Activated naive CD8-positive, alpha-beta T cell treated with anti-CD3 and anti-CD28 coated beads for 36 hours (primary cell): ENCODE results near the gene MFSD6. TPM values are rescaled to one million over a fixed set of nuclear protein-coding genes. Genes with fewer than 3 reads are reported as not detected.
"Not testable (repeated sequence)": the region's sequence is repeated elsewhere in the genome, so short reads cannot be mapped to it uniquely, and the experiment has no call there.

ENCODE experiments used
- DNase-seq: peaks from one replicate; pipeline ENCODE4 v3.0.0; 2021
- H3K27ac Mint-ChIP-seq: one replicate; pipeline ENCODE4 v1.8.0; 2022; ENCODE audit warnings: mild to moderate bottlenecking, moderate library complexity, mixed read lengths
- H3K27me3 Mint-ChIP-seq: one replicate; pipeline ENCODE4 v1.8.0; 2022; ENCODE audit warnings: mild to moderate bottlenecking, mixed read lengths
- H3K36me3 Mint-ChIP-seq: one replicate; pipeline ENCODE4 v1.8.0; 2021; ENCODE audit warnings: mild to moderate bottlenecking, mixed read lengths
- H3K4me1 Mint-ChIP-seq: one replicate; pipeline ENCODE4 v1.8.0; 2021; ENCODE audit warnings: mixed read lengths
- H3K4me3 Mint-ChIP-seq: one replicate; pipeline ENCODE4 v1.8.0; 2022; ENCODE audit warnings: mild to moderate bottlenecking, moderate library complexity, mixed read lengths
- H3K9me3 Mint-ChIP-seq: one replicate; pipeline ENCODE4 v1.8.0; 2022; ENCODE audit warnings: mixed read lengths
- total RNA-seq, 2 experiments: library from RNA; stranded (reverse); gene quantifications; one replicate each; pipeline ENCODE4 v1.2.3, GENCODE V29; 2021

The MFSD6 gene
- 10 to 100 TPM; 45.6 to 51.1 TPM for total RNA-seq

DNA sequence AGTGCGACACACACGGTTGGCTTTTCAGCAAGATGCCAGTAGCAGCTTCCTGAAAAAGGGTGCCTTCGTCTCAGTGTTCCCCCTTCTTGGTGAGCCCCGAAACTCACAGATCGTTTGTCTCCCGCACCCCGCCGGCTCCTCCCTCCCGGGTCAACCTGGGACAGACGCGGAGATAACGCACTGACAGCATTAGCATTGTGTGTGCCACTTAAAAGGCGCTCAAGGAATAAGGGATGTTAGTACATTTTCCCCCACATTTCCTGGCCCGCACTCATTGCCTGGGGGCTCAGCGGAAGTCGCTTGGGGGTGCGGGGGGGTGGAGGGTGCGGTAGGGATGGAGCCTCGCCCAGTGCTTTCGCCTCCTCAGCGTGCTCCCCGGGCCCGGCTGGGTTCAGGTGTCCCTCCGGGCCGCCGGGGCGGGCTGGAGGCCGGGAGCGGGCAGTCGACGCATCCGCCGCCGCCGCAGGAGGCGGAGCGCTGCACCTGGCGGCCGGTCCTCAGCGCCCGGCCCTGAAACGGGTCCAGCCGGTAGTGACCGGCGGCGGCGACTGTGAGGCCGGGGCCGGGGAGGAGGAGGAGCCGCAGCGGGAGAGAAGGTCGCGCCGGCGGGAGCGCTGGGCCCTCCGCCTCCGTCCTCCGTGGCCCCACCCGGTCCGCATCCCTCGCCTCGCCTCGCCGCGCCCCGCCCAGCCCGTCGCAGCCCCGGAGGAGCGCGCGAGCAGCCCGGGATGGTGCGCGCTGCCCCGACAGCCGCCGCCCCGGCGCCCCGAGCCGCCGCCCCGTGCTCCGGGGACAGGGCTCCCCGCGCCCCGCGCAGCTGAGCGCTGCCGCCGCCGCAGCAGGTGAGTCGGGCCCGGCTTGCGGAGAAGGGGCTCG is at the start of gene MFSD6:
TSS of gene MFSD6 (plus strand) at position 694 of the 876 bp plus-strand sequence. CDS start 27,675 bp downstream, outside the sequence.
- Mint-ChIP-seq H3K9me3 (no peaks in the 10 kb centered on the region), H3K36me3 (peaks cover 3% of the 10 kb centered on the region), H3K27ac (peak within 1 kb of the TSS; percentile 90), H3K27me3 (no peaks in the 10 kb centered on the region), H3K4me1 (peaks cover 35% of the 10 kb centered on the region), H3K4me3 (peak within 1 kb of the TSS; percentile 86)
- peak; percentile 68 for DNase-seq

DNA sequence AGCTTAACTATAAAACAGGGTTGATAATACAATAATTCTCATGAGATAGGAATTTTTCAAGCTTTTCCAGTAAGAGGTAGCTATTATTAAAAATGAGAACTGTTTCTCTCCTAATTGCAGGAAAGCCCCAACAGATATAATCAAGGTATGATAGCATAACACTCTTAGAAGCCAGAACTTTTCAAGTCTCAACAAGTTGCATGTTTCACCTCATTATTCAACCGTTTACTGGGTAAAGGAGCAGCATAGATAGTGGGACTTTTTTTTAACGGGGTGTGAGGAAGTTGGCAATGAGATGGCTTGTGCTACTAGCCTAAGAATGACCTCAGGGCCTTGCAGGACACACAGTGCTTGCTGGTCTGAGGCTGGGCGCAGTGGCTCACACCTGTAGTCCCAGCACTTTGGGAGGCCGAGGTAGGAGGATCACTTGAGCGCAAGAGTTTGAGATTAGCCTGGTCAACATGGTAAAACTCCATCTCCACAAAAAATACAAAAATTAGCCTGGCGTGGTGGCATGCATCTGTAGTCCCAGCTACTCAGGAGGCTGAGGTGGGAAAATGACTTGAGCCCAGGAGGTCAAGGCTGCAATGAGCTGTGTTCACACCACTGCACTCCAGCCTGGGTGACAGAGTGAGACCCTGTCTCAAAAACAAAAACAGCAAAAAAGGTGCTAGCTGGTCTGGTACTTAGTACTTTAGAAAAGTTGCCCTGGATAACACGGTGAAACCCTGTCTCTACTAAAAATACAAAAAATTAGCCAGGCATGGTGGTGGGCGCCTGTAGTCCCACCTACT is 49.3 kb upstream of the MFSD6 start:
- peak overlapping the region; percentile 29 for H3K27ac Mint-ChIP-seq
- not testable (repeated sequence) for H3K36me3 Mint-ChIP-seq, DNase-seq, H3K27me3 Mint-ChIP-seq, H3K4me3 Mint-ChIP-seq, H3K9me3 Mint-ChIP-seq
- H3K4me1 Mint-ChIP-seq: peaks cover 27% of the 10 kb centered on the region

DNA sequence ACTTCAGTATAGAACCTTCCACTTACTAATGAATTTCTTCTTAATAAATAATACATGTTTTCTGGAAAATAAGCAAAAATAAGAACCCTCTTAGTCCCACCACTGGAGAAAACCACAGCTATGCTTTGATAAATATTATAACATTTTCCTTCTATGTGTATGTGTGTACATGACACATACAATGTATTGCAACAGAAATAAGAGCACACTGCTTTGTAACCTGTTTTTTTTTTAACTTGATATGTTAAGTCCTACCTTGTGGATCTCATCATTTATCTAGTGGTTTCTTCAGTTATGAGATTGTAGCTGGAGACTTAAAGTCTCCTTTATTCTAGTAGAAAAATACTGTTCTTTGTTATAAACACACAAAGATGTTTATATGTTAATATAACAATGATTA is 47.6 kb upstream of the MFSD6 start:
- no peaks in the 10 kb centered on the region for H3K36me3 Mint-ChIP-seq
- no peaks in the 10 kb centered on the region for H3K27me3 Mint-ChIP-seq
- H3K4me1 Mint-ChIP-seq: peaks cover 27% of the 10 kb centered on the region
- peak overlapping the region; percentile 84 for H3K4me3 Mint-ChIP-seq
- H3K9me3 Mint-ChIP-seq: no peaks in the 10 kb centered on the region
- H3K27ac Mint-ChIP-seq: peak overlapping the region; percentile 82
- no peak for DNase-seq

DNA sequence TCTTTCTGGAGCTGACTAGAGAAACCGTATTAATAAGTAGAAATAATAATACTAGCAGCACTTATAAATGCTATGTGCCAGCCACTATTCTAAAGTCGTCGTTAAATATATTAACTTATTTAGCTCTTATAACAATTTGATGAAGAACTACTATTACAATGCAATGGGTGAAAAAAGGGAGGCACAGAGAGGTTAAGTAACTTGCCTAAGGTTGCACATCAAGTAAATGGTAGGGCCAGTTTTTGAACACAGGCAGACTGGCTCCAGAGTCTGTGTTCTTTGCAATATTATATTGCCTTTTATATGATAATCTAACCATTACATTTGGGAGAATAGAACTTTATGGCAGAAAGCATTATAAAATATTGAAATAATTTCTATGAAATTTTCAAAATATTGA is 47.2 kb upstream of the MFSD6 start:
- DNase-seq: no peak
- no peak overlapping the region for H3K4me3 Mint-ChIP-seq
- H3K27ac Mint-ChIP-seq: no peak overlapping the region
- H3K4me1 Mint-ChIP-seq: peaks cover 27% of the 10 kb centered on the region
- no peaks in the 10 kb centered on the region for H3K9me3 Mint-ChIP-seq
- H3K27me3 Mint-ChIP-seq: no peaks in the 10 kb centered on the region
- H3K36me3 Mint-ChIP-seq: no peaks in the 10 kb centered on the region

DNA sequence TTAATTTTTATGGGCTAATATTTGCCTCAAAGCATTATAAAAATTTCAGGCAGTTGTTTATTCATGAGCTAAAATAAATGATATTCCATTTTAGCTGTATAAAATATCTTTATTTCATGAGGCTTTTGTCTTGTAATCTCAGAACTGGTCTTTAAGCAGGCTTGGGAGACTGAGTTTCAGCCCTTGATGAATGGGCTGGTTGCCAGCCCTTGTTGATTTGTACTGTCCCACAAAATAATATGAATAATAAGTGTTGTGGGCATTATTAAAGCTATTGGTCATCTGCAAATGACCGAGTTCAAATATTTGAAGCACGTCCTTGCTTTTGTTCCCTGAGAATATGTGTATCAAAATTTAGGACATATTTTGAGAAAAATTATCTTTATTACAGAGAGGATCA is 46.6 kb upstream of the MFSD6 start:
- Mint-ChIP-seq H3K9me3 (no peaks in the 10 kb centered on the region), H3K36me3 (no peaks in the 10 kb centered on the region), H3K4me3 (no peak overlapping the region), H3K27me3 (no peaks in the 10 kb centered on the region), H3K27ac (no peak overlapping the region), H3K4me1 (peaks cover 27% of the 10 kb centered on the region)
- DNase-seq: no peak

DNA sequence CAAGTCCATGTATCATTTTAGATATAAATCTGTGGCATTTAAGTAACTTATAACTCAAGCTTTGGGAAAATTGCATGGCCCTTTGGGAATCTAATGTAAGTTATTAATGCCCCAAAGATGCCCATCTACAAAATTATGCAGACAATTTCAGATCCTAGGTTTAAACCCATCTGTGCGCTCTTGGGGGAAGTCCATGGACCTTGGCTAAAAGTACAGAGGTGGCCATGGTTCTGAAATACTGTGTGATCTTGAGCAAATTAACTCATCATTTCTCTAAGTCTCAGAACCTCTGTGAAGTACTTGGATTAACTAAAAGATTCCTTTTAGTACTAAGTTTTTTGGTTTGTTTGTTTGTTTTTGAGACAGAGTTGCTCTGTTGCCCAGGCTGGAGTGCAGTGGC is 45.3 kb upstream of the MFSD6 start:
- no peaks in the 10 kb centered on the region for H3K36me3 Mint-ChIP-seq
- H3K27ac Mint-ChIP-seq: no peak overlapping the region
- H3K27me3 Mint-ChIP-seq: no peaks in the 10 kb centered on the region
- H3K9me3 Mint-ChIP-seq: no peaks in the 10 kb centered on the region
- H3K4me1 Mint-ChIP-seq: peaks cover 27% of the 10 kb centered on the region
- H3K4me3 Mint-ChIP-seq: no peak overlapping the region
- no peak for DNase-seq

DNA sequence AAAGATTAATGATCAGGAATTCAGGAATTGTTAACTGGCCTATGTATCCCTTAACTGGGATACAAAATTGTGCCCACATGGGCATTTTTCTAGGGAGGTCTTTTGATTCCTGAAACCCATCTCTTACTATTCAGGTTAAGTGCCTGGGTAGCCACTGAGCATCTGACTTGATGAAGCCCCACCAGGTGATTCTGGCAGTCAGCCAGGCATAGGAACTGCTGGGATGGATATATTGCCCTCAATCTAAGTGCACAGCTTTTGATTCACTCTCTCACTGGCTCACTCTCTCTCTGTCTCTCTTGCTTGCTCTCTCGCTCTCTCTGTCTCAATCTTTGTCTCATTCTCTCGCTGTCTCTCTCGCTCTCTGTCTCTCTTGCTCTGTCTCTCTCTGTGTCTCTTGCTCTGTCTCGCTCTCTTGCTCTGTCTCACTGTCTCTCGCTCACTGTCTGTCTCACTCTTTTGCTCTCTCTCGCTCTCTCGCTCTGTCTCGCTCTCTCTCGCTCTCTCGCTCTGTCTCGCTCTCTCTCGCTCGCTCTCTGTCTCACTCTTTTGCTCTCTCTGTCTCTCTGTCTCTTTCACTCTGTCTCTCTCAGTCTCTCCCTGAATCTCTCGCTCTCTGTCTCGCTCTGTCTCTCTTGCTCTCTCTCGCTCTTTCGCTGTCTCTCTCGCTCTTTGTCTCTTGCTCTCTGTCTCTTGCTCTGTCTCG is 42.5 kb upstream of the MFSD6 start:
- Mint-ChIP-seq H3K27me3 (no peaks in the 10 kb centered on the region), H3K9me3 (no peaks in the 10 kb centered on the region), H3K4me3 (no peak overlapping the region)

DNA sequence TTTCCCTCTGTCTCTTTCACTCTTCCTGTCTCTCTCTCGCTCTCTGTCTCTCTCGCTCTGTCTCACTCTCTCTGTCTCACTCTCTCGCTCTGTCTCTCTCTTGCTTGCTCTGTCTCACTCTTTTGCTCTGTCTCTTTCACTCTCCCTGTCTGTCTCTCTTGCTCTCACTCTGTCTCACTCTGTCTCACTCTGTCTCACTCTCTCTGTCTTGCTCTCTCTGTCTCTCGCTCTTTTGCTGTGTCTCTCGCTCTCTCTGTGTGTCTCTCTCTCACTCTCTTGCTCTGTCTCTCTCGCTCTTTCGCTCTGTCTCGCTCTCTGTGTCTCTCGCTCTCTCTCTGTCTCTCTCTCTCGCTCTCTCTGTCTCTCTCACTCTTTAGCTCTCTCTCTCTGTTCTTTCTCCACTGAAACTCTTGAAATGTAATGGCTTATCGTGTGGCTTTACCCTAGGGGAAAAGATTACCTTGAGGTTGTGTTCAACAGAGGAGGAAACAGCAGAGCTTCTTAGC is 41.9 kb upstream of the MFSD6 start:
- Mint-ChIP-seq H3K4me1 (peaks cover 8% of the 10 kb centered on the region), H3K27ac (no peak overlapping the region), H3K36me3 (no peaks in the 10 kb centered on the region), H3K27me3 (no peaks in the 10 kb centered on the region), H3K4me3 (no peak overlapping the region), H3K9me3 (no peaks in the 10 kb centered on the region)
- DNase-seq: no peak

More for the DNA sequence above, 42.5 kb upstream of the MFSD6 start:
- no peak for DNase-seq
- H3K27ac Mint-ChIP-seq: no peak overlapping the region
- peaks cover 9% of the 10 kb centered on the region for H3K4me1 Mint-ChIP-seq
- no peaks in the 10 kb centered on the region for H3K36me3 Mint-ChIP-seq

DNA sequence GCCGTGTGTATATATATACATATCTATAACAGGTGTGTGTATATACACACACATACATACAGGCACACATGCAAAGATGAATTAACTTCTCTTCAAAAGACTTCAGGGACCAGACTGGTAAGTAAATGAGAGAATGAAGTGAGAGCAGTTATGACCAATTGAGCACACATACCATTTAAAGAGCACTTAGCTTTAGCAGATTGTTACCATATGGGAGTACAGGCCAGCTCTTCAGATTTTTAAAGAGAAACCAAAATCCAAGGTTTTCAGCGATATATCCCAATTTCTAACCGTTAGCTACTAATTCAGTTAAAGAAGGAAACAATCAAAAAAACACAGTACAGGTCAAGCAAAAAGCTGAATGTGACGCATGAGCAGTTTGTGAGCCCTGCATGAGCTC is 41.1 kb upstream of the MFSD6 start:
- no peaks in the 10 kb centered on the region for H3K9me3 Mint-ChIP-seq
- no peaks in the 10 kb centered on the region for H3K36me3 Mint-ChIP-seq
- peaks cover 4% of the 10 kb centered on the region for H3K4me1 Mint-ChIP-seq
- H3K27me3 Mint-ChIP-seq: no peaks in the 10 kb centered on the region
- no peak overlapping the region for H3K4me3 Mint-ChIP-seq
- no peak for DNase-seq
- H3K27ac Mint-ChIP-seq: no peak overlapping the region

DNA sequence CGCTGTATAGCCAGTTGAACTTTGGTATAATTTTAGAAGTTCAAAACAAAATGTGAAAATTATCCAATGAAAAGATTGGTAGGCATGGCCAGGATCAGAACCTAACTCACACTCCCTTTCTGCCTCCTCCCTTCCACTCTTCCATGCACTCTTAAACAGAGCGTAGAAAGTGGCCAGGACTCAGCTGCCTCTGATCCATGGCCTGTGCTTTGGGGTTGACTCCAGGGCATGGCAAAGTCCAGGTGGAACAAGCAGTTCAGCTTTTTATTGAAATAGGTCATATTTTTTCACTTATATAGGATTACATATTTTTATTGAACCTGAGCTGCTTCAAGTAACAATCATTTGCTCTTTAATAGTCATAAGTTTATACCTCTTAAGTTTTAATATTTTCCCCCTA is 38.5 kb upstream of the MFSD6 start:
- H3K36me3 Mint-ChIP-seq: no peaks in the 10 kb centered on the region
- no peak overlapping the region for H3K4me3 Mint-ChIP-seq
- no peak for DNase-seq
- H3K4me1 Mint-ChIP-seq: no peaks in the 10 kb centered on the region
- no peaks in the 10 kb centered on the region for H3K9me3 Mint-ChIP-seq
- no peaks in the 10 kb centered on the region for H3K27me3 Mint-ChIP-seq
- H3K27ac Mint-ChIP-seq: no peak overlapping the region

DNA sequence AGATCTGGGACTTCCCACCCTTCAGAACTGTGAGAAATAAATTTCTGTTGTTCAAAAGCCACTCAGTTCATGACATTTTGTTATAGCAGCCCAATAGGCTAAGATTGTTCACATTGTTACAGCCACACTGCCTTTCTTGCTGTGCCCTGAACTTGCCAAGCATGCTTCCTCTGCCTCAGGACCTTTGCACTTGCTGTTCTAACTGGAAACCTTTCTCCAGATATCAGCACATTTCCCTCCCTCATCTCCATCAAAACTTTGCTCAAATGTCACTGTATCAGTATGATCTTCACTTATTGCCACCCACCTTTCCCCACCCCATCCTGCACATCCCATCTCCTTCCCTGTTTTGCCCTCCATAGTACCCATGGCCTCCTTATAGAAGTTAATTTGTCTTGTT is 32.1 kb upstream of the MFSD6 start:
- no peak overlapping the region for H3K27ac Mint-ChIP-seq
- no peaks in the 10 kb centered on the region for H3K9me3 Mint-ChIP-seq
- no peak for DNase-seq
- no peaks in the 10 kb centered on the region for H3K27me3 Mint-ChIP-seq
- no peaks in the 10 kb centered on the region for H3K36me3 Mint-ChIP-seq
- no peaks in the 10 kb centered on the region for H3K4me1 Mint-ChIP-seq
- no peak overlapping the region for H3K4me3 Mint-ChIP-seq

DNA sequence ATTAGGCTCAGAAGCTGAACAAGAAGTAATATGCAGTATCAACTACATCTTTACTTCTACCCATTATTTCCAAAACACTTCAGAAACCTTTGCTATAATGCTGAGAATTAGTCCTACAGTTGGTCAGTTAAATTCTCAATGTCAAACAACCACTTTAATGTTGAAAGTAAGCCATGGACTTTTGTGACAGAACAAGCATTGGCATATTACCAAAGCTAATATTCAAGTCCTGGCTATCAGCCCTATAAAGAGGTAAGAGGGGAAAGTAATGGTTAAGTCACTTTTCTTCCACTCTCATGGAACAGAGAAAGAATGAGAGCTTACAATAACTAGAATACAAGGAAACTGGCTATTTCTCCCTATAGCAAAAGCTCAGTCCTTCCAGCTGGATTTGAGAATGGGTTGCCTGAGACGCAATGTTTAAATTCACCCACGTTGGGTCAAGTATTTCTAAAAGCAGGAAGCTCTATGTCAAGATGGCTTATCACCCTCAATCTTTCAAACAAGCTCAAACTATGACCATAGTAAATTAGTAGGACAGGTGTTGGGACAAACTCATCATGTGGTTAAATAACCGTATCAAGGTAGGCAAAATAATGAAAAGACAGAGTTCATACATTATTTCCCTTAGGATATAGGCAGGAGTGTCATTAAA is 31.4 kb upstream of the MFSD6 start:
- Mint-ChIP-seq H3K4me3 (no peak overlapping the region), H3K27me3 (no peaks in the 10 kb centered on the region), H3K4me1 (no peaks in the 10 kb centered on the region), H3K9me3 (no peaks in the 10 kb centered on the region), H3K27ac (no peak overlapping the region), H3K36me3 (no peaks in the 10 kb centered on the region)
- DNase-seq: no peak

DNA sequence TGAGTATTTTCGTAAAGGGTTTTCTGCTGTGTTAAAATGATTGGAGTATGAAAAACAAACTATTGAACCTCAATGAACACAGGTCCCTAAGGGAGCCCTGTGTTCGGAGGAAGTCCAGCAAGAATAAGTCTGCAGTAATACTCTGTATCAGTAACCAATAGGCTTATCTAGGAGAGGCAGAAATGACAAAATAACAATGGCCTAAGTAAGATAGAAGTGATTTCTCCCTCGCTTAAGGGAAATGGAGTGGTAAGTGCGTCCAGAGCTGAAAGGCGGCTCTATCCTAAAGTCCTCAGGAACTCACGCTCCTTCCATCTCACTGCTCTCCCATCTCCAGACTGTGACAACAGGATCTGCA is 29.3 kb upstream of the MFSD6 start:
- no peaks in the 10 kb centered on the region for H3K36me3 Mint-ChIP-seq
- H3K27ac Mint-ChIP-seq: no peak overlapping the region
- no peaks in the 10 kb centered on the region for H3K27me3 Mint-ChIP-seq
- peaks cover 3% of the 10 kb centered on the region for H3K4me1 Mint-ChIP-seq
- no peak overlapping the region for H3K4me3 Mint-ChIP-seq
- H3K9me3 Mint-ChIP-seq: no peaks in the 10 kb centered on the region
- no peak for DNase-seq

DNA sequence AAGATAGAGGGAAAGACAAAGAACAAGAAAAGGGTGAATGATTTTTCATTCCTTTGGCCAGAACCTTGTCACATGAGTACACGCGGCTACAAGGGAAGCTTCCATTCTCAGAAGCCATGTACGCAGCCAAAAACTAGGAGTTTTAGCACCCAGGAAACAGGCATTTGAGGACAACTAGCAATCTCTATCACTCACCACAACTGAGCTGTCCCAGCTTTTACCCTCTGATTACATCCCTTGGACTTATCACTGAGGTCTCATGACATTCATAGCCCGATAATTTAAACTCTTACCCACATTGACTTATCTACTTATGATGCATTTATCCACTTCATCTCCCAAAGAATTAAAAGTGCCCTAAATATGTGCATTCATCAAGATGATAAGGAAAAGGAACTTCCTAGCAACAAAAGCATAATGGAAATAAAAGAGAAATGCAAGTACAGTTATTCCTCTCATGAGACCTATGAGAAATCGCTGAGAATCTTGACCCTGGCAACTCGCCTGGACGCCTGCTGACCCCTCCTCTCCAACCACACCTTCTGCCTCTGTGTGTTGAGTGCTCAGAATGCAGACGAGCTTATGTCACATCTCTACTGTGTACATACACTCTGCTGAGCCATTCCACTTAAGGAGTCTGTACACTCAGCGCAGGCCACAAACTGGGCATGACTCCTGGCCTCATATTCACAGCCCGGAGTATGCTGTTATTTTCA is 28.7 kb upstream of the MFSD6 start:
- DNase-seq: no peak
- H3K4me3 Mint-ChIP-seq: no peak overlapping the region
- no peaks in the 10 kb centered on the region for H3K27me3 Mint-ChIP-seq
- no peaks in the 10 kb centered on the region for H3K9me3 Mint-ChIP-seq
- no peak overlapping the region for H3K27ac Mint-ChIP-seq
- peaks cover 3% of the 10 kb centered on the region for H3K4me1 Mint-ChIP-seq
- no peaks in the 10 kb centered on the region for H3K36me3 Mint-ChIP-seq
